K562 (cell line): ENCODE data around the gene HMGXB3. TPM values are rescaled to one million over a fixed set of nuclear protein-coding genes. Genes with fewer than 3 reads are reported as not detected.
"Not testable (repeated sequence)": the region's sequence is repeated elsewhere in the genome, so short reads cannot be mapped to it uniquely, and the experiment has no call there.

Source experiments
- FOXP1 ChIP-seq: sonication (generic); formaldehyde crosslinking; IDR thresholded peaks from 2 replicates; pipeline ENCODE4 v1.8.0; 2022; ENCODE audit warnings: mild to moderate bottlenecking, missing genetic modification reagents
- KLF16 ChIP-seq: IDR thresholded peaks from 2 replicates; pipeline ENCODE4 v1.6.1; 2016; ENCODE audit warnings: antibody characterized with exemption
- MAZ ChIP-seq, 2 experiments: fragments of 450-650 bp in 1 of 2; sonication (generic) in 1 of 2; formaldehyde crosslinking; IDR thresholded peaks in 1 of 2; conservative IDR thresholded peaks in 1 of 2; 2 replicates each; pipeline versions ENCODE4 v1.4.0 to v1.5.0; 2020; ENCODE audit warnings: mild to moderate bottlenecking in 1 of 2, missing genetic modification reagents in 1 of 2
- NCOR1 ChIP-seq: fragments of 450-650 bp; IDR thresholded peaks from 2 replicates; pipeline ENCODE4 v1.6.1; 2016; ENCODE audit warnings: mild to moderate bottlenecking, moderate library complexity
- NR2C2 ChIP-seq, 2 experiments: fragments of 200-800 bp in 1 of 2; sonication (Bioruptor generic) in 1 of 2; sonication (generic) in 1 of 2; formaldehyde crosslinking in 1 of 2; IDR thresholded peaks; 2 replicates each; pipeline versions ENCODE4 v1.6.1 to v1.8.0; 2016 to 2022; ENCODE audit warnings: mild to moderate bottlenecking in 1 of 2, missing compliant biosample characterization in 1 of 2, missing genetic modification characterization in 1 of 2, missing genetic modification reagents in 1 of 2
- PHF21A ChIP-seq: fragments of 450-650 bp; IDR thresholded peaks from 2 replicates; pipeline ENCODE4 v1.6.1; 2017; ENCODE audit warnings: low read depth, borderline replicate concordance
- RNF2 ChIP-seq: sonication (generic); IDR thresholded peaks from 2 replicates; pipeline ENCODE4 v1.6.1; 2016
- RUNX1 ChIP-seq: sonication (generic); IDR thresholded peaks from 2 replicates; pipeline ENCODE4 v1.6.1; 2016; ENCODE audit warnings: antibody characterized with exemption, low read depth
- SMAD4 ChIP-seq: fragments of 250-450 bp; sonication (Bioruptor Pico); conservative IDR thresholded peaks from 2 replicates; pipeline ENCODE4 v1.8.0; 2021; ENCODE audit warnings: inconsistent platforms, mild to moderate bottlenecking, moderate library complexity
- TEAD4 ChIP-seq, 2 experiments: sonication (generic) in 1 of 2; formaldehyde crosslinking in 1 of 2; IDR thresholded peaks; 2 replicates each; pipeline versions ENCODE4 v1.6.1 to v1.8.0; 2012 to 2022; ENCODE audit warnings: borderline replicate concordance in 1 of 2, inconsistent platforms in 1 of 2, low read length in 1 of 2, mild to moderate bottlenecking in 1 of 2, missing genetic modification reagents in 1 of 2
- ZNF583 ChIP-seq: fragments of 250-450 bp; sonication (Bioruptor Pico); IDR thresholded peaks from 2 replicates; pipeline ENCODE4 v1.4.0; 2020
- polyA plus RNA-seq, 8 experiments: library from polyadenylated mRNA; depleted of rRNA in 4 of 8; stranded (reverse) in 5 of 8; unstranded in 3 of 8; fragments of >200 nt; fragmentation: Nextera tagmentation in 2 of 8; fragmentation: Illumina TruSeq in 1 of 8; extraction: Ambion mirVana in 2 of 8; extraction: Trizol in 1 of 8; gene quantifications; 2 replicates each; pipeline versions ENCODE4 v1.2.1 to v1.2.3, GENCODE V29; 2011 to 2014; ENCODE audit warnings: inconsistent platforms in 1 of 8, missing spikeins in 1 of 8
- total RNA-seq, 7 experiments: library from RNA; depleted of rRNA in 6 of 7; stranded (reverse); fragments of >200 nt in 6 of 7; fragmentation: Illumina TruSeq in 2 of 7; extraction: Trizol in 2 of 7; gene quantifications; 2 replicates each; pipeline versions ENCODE4 v1.2.1 to v1.2.3, GENCODE V29; 2011 to 2021; ENCODE audit warnings: low replicate concordance in 1 of 7
- TF ChIP-seq, protein P1 (sequence below): fragments of 450-650 bp; IDR thresholded peaks from 2 replicates; pipeline ENCODE4 v1.6.1; 2018; ENCODE audit not compliant: partially characterized antibody
- TF ChIP-seq, protein P2 (sequence below), 3 experiments: fragments of 200-800 bp in 1 of 3; sonication (Bioruptor generic) in 1 of 3; sonication (generic) in 1 of 3; formaldehyde crosslinking in 1 of 3; IDR thresholded peaks; 2 replicates each; pipeline versions ENCODE4 v1.6.1 to v1.8.0; 2016 to 2022; ENCODE audit warnings: mild to moderate bottlenecking in 2 of 3, missing compliant biosample characterization in 2 of 3, missing genetic modification characterization in 2 of 3, missing genetic modification reagents in 1 of 3
- TF ChIP-seq, protein P3 (sequence below): sonication (generic); formaldehyde crosslinking; IDR thresholded peaks from 2 replicates; pipeline ENCODE4 v1.9.0; 2022; ENCODE audit warnings: mild to moderate bottlenecking, missing genetic modification reagents
- TF ChIP-seq, protein P4 (sequence below): sonication (generic); formaldehyde crosslinking; IDR thresholded peaks from 2 replicates; pipeline ENCODE4 v1.8.1; 2023; ENCODE audit warnings: mild to moderate bottlenecking, missing genetic modification reagents, moderate library complexity
- TF ChIP-seq, protein P5 (sequence below): fragments of 450-650 bp; formaldehyde crosslinking; IDR thresholded peaks from 2 replicates; pipeline ENCODE4 v1.4.0; 2020; ENCODE audit warnings: mild to moderate bottlenecking, moderate library complexity

Gene HMGXB3
- total and polyA plus RNA-seq, 9 of the 15 experiments (the other 6 are each of a cell fraction or from before 2014, with no cell fraction given): 1.8 to 44.1 (median 32.2) TPM

DNA sequence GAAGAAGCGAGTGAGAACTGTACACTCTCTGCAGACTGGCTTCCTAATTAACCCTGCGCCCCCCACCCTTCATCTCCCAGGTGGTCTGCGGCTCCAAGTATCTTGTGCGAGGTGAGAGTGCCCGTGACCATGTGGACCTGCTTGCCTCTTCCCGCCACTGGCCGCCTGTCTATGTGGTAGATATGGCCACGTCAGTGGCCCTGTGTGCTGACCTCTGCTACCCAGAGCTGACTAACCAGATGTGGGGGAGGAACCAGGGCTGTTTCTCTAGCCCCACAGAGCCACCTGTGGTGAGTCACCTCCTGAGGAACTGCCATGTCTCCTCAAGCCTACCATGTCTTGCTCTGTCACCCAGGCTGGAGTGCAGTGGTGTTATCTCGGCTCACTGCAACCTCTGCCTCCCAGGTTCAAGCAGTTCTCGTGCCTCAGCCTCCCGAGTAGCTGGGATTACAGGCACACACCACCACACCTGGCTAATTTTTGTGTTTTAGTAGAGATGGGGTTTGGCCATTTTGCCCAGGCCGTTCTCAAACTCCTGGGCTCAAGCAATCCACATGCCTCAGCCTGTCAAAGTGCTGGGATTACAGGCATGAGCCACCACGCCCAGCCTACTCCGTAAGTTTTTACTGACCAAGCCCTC, 49.8 kb downstream of the HMGXB3 start (continued):
- TF ChIP-seq, protein P1, sequence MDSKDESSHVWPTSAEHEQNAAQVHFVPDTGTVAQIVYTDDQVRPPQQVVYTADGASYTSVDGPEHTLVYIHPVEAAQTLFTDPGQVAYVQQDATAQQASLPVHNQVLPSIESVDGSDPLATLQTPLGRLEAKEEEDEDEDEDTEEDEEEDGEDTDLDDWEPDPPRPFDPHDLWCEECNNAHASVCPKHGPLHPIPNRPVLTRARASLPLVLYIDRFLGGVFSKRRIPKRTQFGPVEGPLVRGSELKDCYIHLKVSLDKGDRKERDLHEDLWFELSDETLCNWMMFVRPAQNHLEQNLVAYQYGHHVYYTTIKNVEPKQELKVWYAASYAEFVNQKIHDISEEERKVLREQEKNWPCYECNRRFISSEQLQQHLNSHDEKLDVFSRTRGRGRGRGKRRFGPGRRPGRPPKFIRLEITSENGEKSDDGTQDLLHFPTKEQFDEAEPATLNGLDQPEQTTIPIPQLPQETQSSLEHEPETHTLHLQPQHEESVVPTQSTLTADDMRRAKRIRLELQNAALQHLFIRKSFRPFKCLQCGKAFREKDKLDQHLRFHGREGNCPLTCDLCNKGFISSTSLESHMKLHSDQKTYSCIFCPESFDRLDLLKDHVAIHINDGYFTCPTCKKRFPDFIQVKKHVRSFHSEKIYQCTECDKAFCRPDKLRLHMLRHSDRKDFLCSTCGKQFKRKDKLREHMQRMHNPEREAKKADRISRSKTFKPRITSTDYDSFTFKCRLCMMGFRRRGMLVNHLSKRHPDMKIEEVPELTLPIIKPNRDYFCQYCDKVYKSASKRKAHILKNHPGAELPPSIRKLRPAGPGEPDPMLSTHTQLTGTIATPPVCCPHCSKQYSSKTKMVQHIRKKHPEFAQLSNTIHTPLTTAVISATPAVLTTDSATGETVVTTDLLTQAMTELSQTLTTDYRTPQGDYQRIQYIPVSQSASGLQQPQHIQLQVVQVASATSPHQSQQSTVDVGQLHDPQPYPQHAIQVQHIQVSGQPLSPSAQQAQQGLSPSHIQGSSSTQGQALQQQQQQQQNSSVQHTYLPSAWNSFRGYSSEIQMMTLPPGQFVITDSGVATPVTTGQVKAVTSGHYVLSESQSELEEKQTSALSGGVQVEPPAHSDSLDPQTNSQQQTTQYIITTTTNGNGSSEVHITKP: peak; percentile 46
- TF ChIP-seq, protein P2, sequence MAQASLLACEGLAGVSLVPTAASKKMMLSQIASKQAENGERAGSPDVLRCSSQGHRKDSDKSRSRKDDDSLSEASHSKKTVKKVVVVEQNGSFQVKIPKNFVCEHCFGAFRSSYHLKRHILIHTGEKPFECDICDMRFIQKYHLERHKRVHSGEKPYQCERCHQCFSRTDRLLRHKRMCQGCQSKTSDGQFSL (CRISPR knock-in tag; IDR thresholded peaks at IDR 0.05): 0 out of 2 replicates have a peak, but pooled peaks have one; percentile 27
- TF ChIP-seq, protein P2 (tag; IDR thresholded peaks at IDR 0.05): not testable (repeated sequence)
- TF ChIP-seq NR2C2 (CRISPR knock-in tag; IDR thresholded peaks at IDR 0.05) (peak; percentile 86; the same call in 1 of the 2 replicates), NR2C2 (tag; IDR thresholded peaks at IDR 0.05) (peak; percentile 88), PHF21A (0 out of 2 replicates have a peak, but pooled peaks have one; percentile 24), RUNX1 (0 out of 2 replicates have a peak, but pooled peaks have one; percentile 43), TEAD4 (IDR thresholded peaks at IDR 0.05; ENCODE audit: low read length) (peak; percentile 79), FOXP1 (CRISPR knock-in tag) (peak; percentile 70; the same call in 1 of the 2 replicates), MAZ (CRISPR knock-in tag; conservative IDR thresholded peaks at IDR 0.05 in 1 of 2, IDR thresholded peaks at IDR 0.05 in 1 of 2) (peak; percentile 69 to 79), RNF2 (peak; percentile 84), ZNF583 (0 out of 2 replicates have a peak, but pooled peaks have one; percentile 46), SMAD4 (peak; percentile 92), KLF16 (peak; percentile 88), NCOR1 (peak; percentile 88)
- TF ChIP-seq TEAD4 (CRISPR knock-in tag; IDR thresholded peaks at IDR 0.05; ENCODE audit: borderline replicate concordance): not testable (repeated sequence)
- TF ChIP-seq, protein P3, sequence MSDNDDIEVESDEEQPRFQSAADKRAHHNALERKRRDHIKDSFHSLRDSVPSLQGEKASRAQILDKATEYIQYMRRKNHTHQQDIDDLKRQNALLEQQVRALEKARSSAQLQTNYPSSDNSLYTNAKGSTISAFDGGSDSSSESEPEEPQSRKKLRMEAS (CRISPR knock-in tag): peak; percentile 99
- TF ChIP-seq, protein P4, sequence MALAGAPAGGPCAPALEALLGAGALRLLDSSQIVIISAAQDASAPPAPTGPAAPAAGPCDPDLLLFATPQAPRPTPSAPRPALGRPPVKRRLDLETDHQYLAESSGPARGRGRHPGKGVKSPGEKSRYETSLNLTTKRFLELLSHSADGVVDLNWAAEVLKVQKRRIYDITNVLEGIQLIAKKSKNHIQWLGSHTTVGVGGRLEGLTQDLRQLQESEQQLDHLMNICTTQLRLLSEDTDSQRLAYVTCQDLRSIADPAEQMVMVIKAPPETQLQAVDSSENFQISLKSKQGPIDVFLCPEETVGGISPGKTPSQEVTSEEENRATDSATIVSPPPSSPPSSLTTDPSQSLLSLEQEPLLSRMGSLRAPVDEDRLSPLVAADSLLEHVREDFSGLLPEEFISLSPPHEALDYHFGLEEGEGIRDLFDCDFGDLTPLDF: peak; percentile 71; the same call in 1 of the 2 replicates
- TF ChIP-seq, protein P5, sequence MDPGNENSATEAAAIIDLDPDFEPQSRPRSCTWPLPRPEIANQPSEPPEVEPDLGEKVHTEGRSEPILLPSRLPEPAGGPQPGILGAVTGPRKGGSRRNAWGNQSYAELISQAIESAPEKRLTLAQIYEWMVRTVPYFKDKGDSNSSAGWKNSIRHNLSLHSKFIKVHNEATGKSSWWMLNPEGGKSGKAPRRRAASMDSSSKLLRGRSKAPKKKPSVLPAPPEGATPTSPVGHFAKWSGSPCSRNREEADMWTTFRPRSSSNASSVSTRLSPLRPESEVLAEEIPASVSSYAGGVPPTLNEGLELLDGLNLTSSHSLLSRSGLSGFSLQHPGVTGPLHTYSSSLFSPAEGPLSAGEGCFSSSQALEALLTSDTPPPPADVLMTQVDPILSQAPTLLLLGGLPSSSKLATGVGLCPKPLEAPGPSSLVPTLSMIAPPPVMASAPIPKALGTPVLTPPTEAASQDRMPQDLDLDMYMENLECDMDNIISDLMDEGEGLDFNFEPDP (CRISPR knock-in tag): 0 out of 2 replicates have a peak, but pooled peaks have one; percentile 26
